DMS114 treated with DMSO at 0.1 percent for 48 hours (cell line): ENCODE results near the gene CIZ1.
A peak's percentile ranks its signal among the peaks of the same experiment; 100 is the strongest.
"Not testable (repeated sequence)": the region's sequence is repeated elsewhere in the genome, so short reads cannot be mapped to it uniquely, and the experiment has no call there.

Source experiments
- DNase-seq: peaks from one replicate; lab custom pipeline; 2025; ENCODE audit not compliant: unreplicated experiment; lab: John Stamatoyannopoulos, UW

Gene CIZ1

GRCh38 chr9:128145951-128146351 is 45.4 kb downstream of the CIZ1 start:
- DNase-seq, result no peak

GRCh38 chr9:128145536-128145935 is 45.8 kb downstream of the CIZ1 start:
- no peak for DNase-seq

- no peak for DNase-seq
Measured at GRCh38 chr9:128144239-128145181, 46.9 kb downstream of the CIZ1 start.

GRCh38 chr9:128143525-128144238 is 47.7 kb downstream of the CIZ1 start:
- DNase-seq, result no peak

- no peak for DNase-seq
Measured at GRCh38 chr9:128142596-128142995, 48.8 kb downstream of the CIZ1 start.

- no peak for DNase-seq
Measured at GRCh38 chr9:128142061-128142460, 49.3 kb downstream of the CIZ1 start.

GRCh38 chr9:128141604-128142003 is 49.8 kb downstream of the CIZ1 start:
- DNase-seq, result no peak

- no peak for DNase-seq
Measured at GRCh38 chr9:128139621-128140020, 51.8 kb downstream of the CIZ1 start.

GRCh38 chr9:128138001-128138400 is 53.4 kb downstream of the CIZ1 start:
- DNase-seq, result no peak

GRCh38 chr9:128136816-128137793 is 54.3 kb downstream of the CIZ1 start:
- DNase-seq, result no peak

GRCh38 chr9:128135561-128135960 is 55.8 kb downstream of the CIZ1 start:
- DNase-seq, result not testable (repeated sequence)

GRCh38 chr9:128132139-128132538 is 59.2 kb downstream of the CIZ1 start:
- not testable (repeated sequence) for DNase-seq

- not testable (repeated sequence) for DNase-seq
Measured at GRCh38 chr9:128131346-128131745, 60.0 kb downstream of the CIZ1 start.

- not testable (repeated sequence) for DNase-seq
Measured at GRCh38 chr9:128130651-128131050, 60.7 kb downstream of the CIZ1 start.

GRCh38 chr9:128129976-128130590 is 61.3 kb downstream of the CIZ1 start:
- not testable (repeated sequence) for DNase-seq

GRCh38 chr9:128128836-128129590 is 62.4 kb downstream of the CIZ1 start:
- no peak for DNase-seq

GRCh38 chr9:128127990-128128835 is 63.2 kb downstream of the CIZ1 start:
- DNase-seq, result peak; percentile 64

- DNase-seq, result peak; percentile 14
Measured at GRCh38 chr9:128127568-128127989, 63.8 kb downstream of the CIZ1 start, which contains the start of gene PTGES2. TSS of gene PTGES2 (minus strand) at chr9:128127729. CDS start at chr9:128127717, 12 bp downstream.
